ENCODE measurements around the gene ENKUR. TPM values are rescaled to one million over a fixed set of nuclear protein-coding genes. Genes with fewer than 3 reads are reported as not detected.

Gene ENKUR
- total RNA-seq, 1 experiment from 2014 or later, result 0.32 TPM

GRCh38 chr10:24950439-24950838 lies 65.5 kb downstream of the ENKUR start:
- BruUV-seq (replicated peaks), result no TSS peak
- no peaks in the 10 kb centered on the region for H3K27me3 ChIP-seq (ENCODE audit: insufficient read depth, low read length)
- ChIA-PET CTCF (no interaction called here), POLR2A (no interaction called here), RAD21 (ENCODE audit: low non-redundant PET in 1 of 2, low total read pairs in 2 of 2, uncharacterized antibody in 2 of 2, unreplicated experiment in 2 of 2) (no interaction called here)
- DNase-seq (ENCODE audit: low read depth, low spot score) (no peak), ATAC-seq (no peak)
- intact Hi-C loops (cut with micrococcal nuclease), result no loop called here
- no peaks in the 10 kb centered on the region for H3K36me3 ChIP-seq (ENCODE audit: control insufficient read depth in 1 of 2, insufficient read depth in 2 of 2, low read length in 2 of 2)
- H3K79me2 ChIP-seq (ENCODE audit: insufficient read depth, low read length), result no peaks in the 10 kb centered on the region
- H3K9ac ChIP-seq (ENCODE audit: low read length), result no peak overlapping the region
- H3K27ac ChIP-seq (ENCODE audit: low read depth, low read length), result no peak overlapping the region
- no peaks in the 10 kb centered on the region for H4K20me1 ChIP-seq (ENCODE audit: insufficient read depth)
- H3K4me1 ChIP-seq (ENCODE audit: control insufficient read depth in 1 of 2, insufficient read depth in 2 of 2, low read length in 2 of 2), result peaks cover 0 to 10% of the 10 kb centered on the region in 2 experiments; a peak in 2 of 4 replicates
- H2AFZ ChIP-seq (ENCODE audit: low read depth, low read length, poor library complexity, severe bottlenecking), result no peak overlapping the region
- no peaks in the 10 kb centered on the region for H3K9me3 ChIP-seq (ENCODE audit: control insufficient read depth in 1 of 2, insufficient read depth in 1 of 2, low read depth in 1 of 2, low read length in 2 of 2)
- no peak overlapping the region for H3K4me3 ChIP-seq (replicated peaks in 1 of 2; ENCODE audit: low read depth in 1 of 2, low read length in 2 of 2)
- H3K9me2 ChIP-seq (ENCODE audit: insufficient read depth), result no peaks in the 10 kb centered on the region
- H3K4me2 ChIP-seq (ENCODE audit: low read length), result no peak overlapping the region
- TF ChIP-seq, protein P1, sequence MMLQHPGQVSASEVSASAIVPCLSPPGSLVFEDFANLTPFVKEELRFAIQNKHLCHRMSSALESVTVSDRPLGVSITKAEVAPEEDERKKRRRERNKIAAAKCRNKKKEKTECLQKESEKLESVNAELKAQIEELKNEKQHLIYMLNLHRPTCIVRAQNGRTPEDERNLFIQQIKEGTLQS (IDR thresholded peaks at IDR 0.05), result no peak
- TF ChIP-seq JUND (IDR thresholded peaks at IDR 0.05) (no peak), ZFX (IDR thresholded peaks at IDR 0.05) (no peak)
- TF ChIP-seq, protein P2, sequence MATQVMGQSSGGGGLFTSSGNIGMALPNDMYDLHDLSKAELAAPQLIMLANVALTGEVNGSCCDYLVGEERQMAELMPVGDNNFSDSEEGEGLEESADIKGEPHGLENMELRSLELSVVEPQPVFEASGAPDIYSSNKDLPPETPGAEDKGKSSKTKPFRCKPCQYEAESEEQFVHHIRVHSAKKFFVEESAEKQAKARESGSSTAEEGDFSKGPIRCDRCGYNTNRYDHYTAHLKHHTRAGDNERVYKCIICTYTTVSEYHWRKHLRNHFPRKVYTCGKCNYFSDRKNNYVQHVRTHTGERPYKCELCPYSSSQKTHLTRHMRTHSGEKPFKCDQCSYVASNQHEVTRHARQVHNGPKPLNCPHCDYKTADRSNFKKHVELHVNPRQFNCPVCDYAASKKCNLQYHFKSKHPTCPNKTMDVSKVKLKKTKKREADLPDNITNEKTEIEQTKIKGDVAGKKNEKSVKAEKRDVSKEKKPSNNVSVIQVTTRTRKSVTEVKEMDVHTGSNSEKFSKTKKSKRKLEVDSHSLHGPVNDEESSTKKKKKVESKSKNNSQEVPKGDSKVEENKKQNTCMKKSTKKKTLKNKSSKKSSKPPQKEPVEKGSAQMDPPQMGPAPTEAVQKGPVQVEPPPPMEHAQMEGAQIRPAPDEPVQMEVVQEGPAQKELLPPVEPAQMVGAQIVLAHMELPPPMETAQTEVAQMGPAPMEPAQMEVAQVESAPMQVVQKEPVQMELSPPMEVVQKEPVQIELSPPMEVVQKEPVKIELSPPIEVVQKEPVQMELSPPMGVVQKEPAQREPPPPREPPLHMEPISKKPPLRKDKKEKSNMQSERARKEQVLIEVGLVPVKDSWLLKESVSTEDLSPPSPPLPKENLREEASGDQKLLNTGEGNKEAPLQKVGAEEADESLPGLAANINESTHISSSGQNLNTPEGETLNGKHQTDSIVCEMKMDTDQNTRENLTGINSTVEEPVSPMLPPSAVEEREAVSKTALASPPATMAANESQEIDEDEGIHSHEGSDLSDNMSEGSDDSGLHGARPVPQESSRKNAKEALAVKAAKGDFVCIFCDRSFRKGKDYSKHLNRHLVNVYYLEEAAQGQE (IDR thresholded peaks at IDR 0.05; ENCODE audit: low read depth), result no peak

DNA sequence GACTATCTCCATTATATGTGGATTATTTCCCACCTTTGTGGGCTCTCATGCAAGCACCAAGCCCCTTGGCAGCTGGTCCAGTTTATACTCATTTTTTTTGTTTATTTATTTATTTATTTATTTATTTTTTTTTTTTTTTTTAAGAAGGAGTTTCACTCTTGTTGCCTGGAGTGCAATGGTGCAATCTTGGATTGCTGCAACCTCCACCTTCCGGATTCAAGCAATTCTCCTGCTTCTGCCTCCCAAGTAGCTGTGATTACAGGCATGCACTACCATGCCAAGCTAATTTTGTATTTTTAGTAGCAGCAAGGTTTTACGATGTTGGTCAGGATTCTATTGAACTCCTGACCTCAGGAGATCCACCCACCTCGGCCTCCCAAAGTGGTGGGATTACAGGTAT lies 66.3 kb downstream of the ENKUR start:
- DNase-seq (ENCODE audit: low read depth, low spot score) (no peak), ATAC-seq (no peak)
- Histone ChIP-seq H3K36me3 (ENCODE audit: control insufficient read depth in 1 of 2, insufficient read depth in 2 of 2, low read length in 2 of 2) (no peaks in the 10 kb centered on the region), H3K9me2 (ENCODE audit: insufficient read depth) (no peaks in the 10 kb centered on the region), H3K9ac (ENCODE audit: low read length) (no peak overlapping the region), H2AFZ (ENCODE audit: low read depth, low read length, poor library complexity, severe bottlenecking) (no peak overlapping the region), H3K9me3 (ENCODE audit: control insufficient read depth in 1 of 2, insufficient read depth in 1 of 2, low read depth in 1 of 2, low read length in 2 of 2) (no peaks in the 10 kb centered on the region), H3K4me2 (ENCODE audit: low read length) (no peak overlapping the region), H3K27ac (ENCODE audit: low read depth, low read length) (no peak overlapping the region), H3K79me2 (ENCODE audit: insufficient read depth, low read length) (no peaks in the 10 kb centered on the region), H3K27me3 (ENCODE audit: insufficient read depth, low read length) (no peaks in the 10 kb centered on the region), H4K20me1 (ENCODE audit: insufficient read depth) (no peaks in the 10 kb centered on the region), H3K4me3 (replicated peaks in 1 of 2; ENCODE audit: low read depth in 1 of 2, low read length in 2 of 2) (no peak overlapping the region), H3K4me1 (ENCODE audit: control insufficient read depth in 1 of 2, insufficient read depth in 2 of 2, low read length in 2 of 2) (peaks cover 3 to 18% of the 10 kb centered on the region in 2 experiments; a peak in 3 of 4 replicates)
- CTCF ChIA-PET, result interaction anchor here (1.1 kb wide), 1 partner anchor 13 kb away, joined by 3 read pairs; no protein-coding TSS in a partner anchor
- POLR2A ChIA-PET, result no interaction called here
- intact Hi-C loops (cut with micrococcal nuclease), result no loop called here
- BruUV-seq (replicated peaks), result no TSS peak
- RAD21 ChIA-PET (ENCODE audit: low non-redundant PET in 1 of 2, low total read pairs in 2 of 2, uncharacterized antibody in 2 of 2, unreplicated experiment in 2 of 2), result no interaction called here
- TF ChIP-seq, protein P3, sequence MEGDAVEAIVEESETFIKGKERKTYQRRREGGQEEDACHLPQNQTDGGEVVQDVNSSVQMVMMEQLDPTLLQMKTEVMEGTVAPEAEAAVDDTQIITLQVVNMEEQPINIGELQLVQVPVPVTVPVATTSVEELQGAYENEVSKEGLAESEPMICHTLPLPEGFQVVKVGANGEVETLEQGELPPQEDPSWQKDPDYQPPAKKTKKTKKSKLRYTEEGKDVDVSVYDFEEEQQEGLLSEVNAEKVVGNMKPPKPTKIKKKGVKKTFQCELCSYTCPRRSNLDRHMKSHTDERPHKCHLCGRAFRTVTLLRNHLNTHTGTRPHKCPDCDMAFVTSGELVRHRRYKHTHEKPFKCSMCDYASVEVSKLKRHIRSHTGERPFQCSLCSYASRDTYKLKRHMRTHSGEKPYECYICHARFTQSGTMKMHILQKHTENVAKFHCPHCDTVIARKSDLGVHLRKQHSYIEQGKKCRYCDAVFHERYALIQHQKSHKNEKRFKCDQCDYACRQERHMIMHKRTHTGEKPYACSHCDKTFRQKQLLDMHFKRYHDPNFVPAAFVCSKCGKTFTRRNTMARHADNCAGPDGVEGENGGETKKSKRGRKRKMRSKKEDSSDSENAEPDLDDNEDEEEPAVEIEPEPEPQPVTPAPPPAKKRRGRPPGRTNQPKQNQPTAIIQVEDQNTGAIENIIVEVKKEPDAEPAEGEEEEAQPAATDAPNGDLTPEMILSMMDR (IDR thresholded peaks at IDR 0.05 in 2 of 3, conservative IDR thresholded peaks at IDR 0.05 in 1 of 3; ENCODE audit: borderline replicate concordance in 1 of 3, insufficient read depth in 1 of 3, low read depth in 2 of 3, low read length in 2 of 3), result no peak
- no peak for TF ChIP-seq SIN3A (IDR thresholded peaks at IDR 0.05; ENCODE audit: low read depth)
- TF ChIP-seq EGR1 (IDR thresholded peaks at IDR 0.05; ENCODE audit: low read depth), result no peak
- TF ChIP-seq CBX3 (IDR thresholded peaks at IDR 0.05; ENCODE audit: low read depth), result no peak
- TF ChIP-seq, protein P2 (IDR thresholded peaks at IDR 0.05; ENCODE audit: low read depth), result no peak
- TF ChIP-seq, protein P4, sequence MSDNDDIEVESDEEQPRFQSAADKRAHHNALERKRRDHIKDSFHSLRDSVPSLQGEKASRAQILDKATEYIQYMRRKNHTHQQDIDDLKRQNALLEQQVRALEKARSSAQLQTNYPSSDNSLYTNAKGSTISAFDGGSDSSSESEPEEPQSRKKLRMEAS (IDR thresholded peaks at IDR 0.05), result no peak
- no peak for TF ChIP-seq SRF (IDR thresholded peaks at IDR 0.05; ENCODE audit: low read depth)
- TF ChIP-seq TCF7L2 (IDR thresholded peaks at IDR 0.05; ENCODE audit: borderline replicate concordance, extremely low read depth, insufficient read depth, insufficient read length), result no peak

Measured in HCT116 (cell line).